Caco-2 (cell line): ENCODE data around the gene BTBD16. TPM values are rescaled to one million over a fixed set of nuclear protein-coding genes. Genes with fewer than 3 reads are reported as not detected.

ENCODE experiments used
- BruUV-seq: library from RNA; stranded (reverse); fragments of 400-500 nt; replicated peaks from 2 replicates; lab custom pipeline; 2021; lab: Mats Ljungman, UMichigan
- CTCF ChIA-PET: fragments of 300-600 bp; sonication (Branson Sonifier 250); formaldehyde crosslinking; loops from one replicate; lab custom pipeline; 2022; ENCODE audit warnings: antibody characterized with exemption; lab: Charles Lee
- POLR2A ChIA-PET: fragments of 300-600 bp; sonication (Branson Sonifier 250); formaldehyde crosslinking; loops from one replicate; lab custom pipeline; 2022; ENCODE audit warnings: antibody characterized with exemption; lab: Charles Lee
- DNase-seq, 2 experiments: peaks; one replicate each; pipeline versions ENCODE4 v3.0.0 to v3.0.0-alpha.2; 2020 to 2022
- H3K27me3 ChIP-seq: replicated peaks from 2 replicates; pipeline ENCODE4 v1.6.0; 2011; ENCODE audit warnings: low read length; ENCODE audit not compliant: control insufficient read depth, insufficient read depth
- H3K36me3 ChIP-seq: 2 replicates; pipeline ENCODE4 v1.5.1; 2011; ENCODE audit warnings: low read length; ENCODE audit not compliant: control insufficient read depth, insufficient read depth
- H3K4me1 ChIP-seq: fragments of 250-450 bp; sonication (Bioruptor Pico); 2 replicates; pipeline ENCODE4 v1.5.1; 2020; ENCODE audit warnings: mild to moderate bottlenecking
- H3K4me3 ChIP-seq: 2 replicates; pipeline ENCODE4 v1.5.1; 2011; ENCODE audit warnings: low read depth, mild to moderate bottlenecking, control low read depth, low read length
- H3K9me3 ChIP-seq: fragments of 250-450 bp; sonication (Bioruptor Pico); 2 replicates; pipeline ENCODE4 v1.5.1; 2020; ENCODE audit warnings: mild to moderate bottlenecking, moderate library complexity
- H3K27ac Mint-ChIP-seq: one replicate; pipeline ENCODE4 v1.8.0; 2022; ENCODE audit warnings: mixed read lengths; ENCODE audit not compliant: unreplicated experiment
- H3K27me3 Mint-ChIP-seq: one replicate; pipeline ENCODE4 v1.8.0; 2022; ENCODE audit warnings: mixed read lengths; ENCODE audit not compliant: insufficient read depth, unreplicated experiment
- H3K36me3 Mint-ChIP-seq: one replicate; pipeline ENCODE4 v1.8.0; 2022; ENCODE audit warnings: mild to moderate bottlenecking, mixed read lengths; ENCODE audit not compliant: insufficient read depth, unreplicated experiment
- H3K4me1 Mint-ChIP-seq: one replicate; pipeline ENCODE4 v1.8.0; 2022; ENCODE audit warnings: low read depth, mixed read lengths; ENCODE audit not compliant: unreplicated experiment
- H3K4me3 Mint-ChIP-seq: one replicate; pipeline ENCODE4 v1.8.0; 2022; ENCODE audit warnings: mild to moderate bottlenecking, moderate library complexity, mixed read lengths; ENCODE audit not compliant: unreplicated experiment
- H3K9me3 Mint-ChIP-seq: one replicate; pipeline ENCODE4 v1.8.0; 2022; ENCODE audit warnings: mixed read lengths; ENCODE audit not compliant: unreplicated experiment
- CTCF ChIP-seq, 2 experiments: fragments of 200-600 bp in 1 of 2; IDR thresholded peaks; 1 replicate in 1 of 2; 2 replicates in 1 of 2; pipeline versions ENCODE4 v1.5.1 to v1.8.0; 2011 to 2022; ENCODE audit warnings: antibody characterized with exemption in 1 of 2, control low read depth in 1 of 2, inconsistent platforms in 1 of 2, low read depth in 1 of 2, low read length in 1 of 2, mild to moderate bottlenecking in 1 of 2, moderate library complexity in 1 of 2; ENCODE audit not compliant: insufficient read depth in 1 of 2, severe bottlenecking in 1 of 2, unreplicated experiment in 1 of 2
- intact Hi-C: fragments of 100-400 bp; cut with micrococcal nuclease; formaldehyde crosslinking; loops from one replicate; pipeline ENCODE4 v1.10.0; 2022; ENCODE audit not compliant: unreplicated experiment
- total RNA-seq: library from RNA; stranded (reverse); gene quantifications from 2 replicates; pipeline ENCODE4 v1.2.3, GENCODE V29; 2022

Gene BTBD16
- total RNA-seq, 1 experiment from 2014 or later: not detected

GRCh38 chr10:122323941-122324675, 53.0 kb downstream of the BTBD16 start:
- intact Hi-C loops: no loop called here
- Histone ChIP-seq H3K4me1 (no peaks in the 10 kb centered on the region), H3K27me3 (no peaks in the 10 kb centered on the region), H3K9me3 (peaks cover 16% of the 10 kb centered on the region), H3K36me3 (no peaks in the 10 kb centered on the region), H3K4me3 (no peak overlapping the region)
- no peak for TF ChIP-seq CTCF (IDR thresholded peaks at IDR 0.05; ENCODE audit: insufficient read depth in 1 of 2, low read depth in 1 of 2, low read length in 1 of 2, severe bottlenecking in 1 of 2, unreplicated experiment in 1 of 2)
- no peak for DNase-seq
- Mint-ChIP-seq H3K36me3 (no peaks in the 10 kb centered on the region), H3K4me1 (no peaks in the 10 kb centered on the region), H3K27me3 (no peaks in the 10 kb centered on the region), H3K27ac (no peak overlapping the region), H3K9me3 (peaks cover 27% of the 10 kb centered on the region), H3K4me3 (no peak overlapping the region)
- POLR2A ChIA-PET: no interaction called here
- CTCF ChIA-PET: interaction anchor here (0.6 kb wide), 1 partner anchor 470 kb away, joined by 3 read pairs; no protein-coding TSS in a partner anchor
- no TSS peak for BruUV-seq

- H3K36me3 ChIP-seq: no peaks in the 10 kb centered on the region
- ChIA-PET CTCF (no interaction called here), POLR2A (no interaction called here)
- no peaks in the 10 kb centered on the region for H3K4me1 ChIP-seq
- peaks cover 4% of the 10 kb centered on the region for H3K9me3 ChIP-seq
- no peak for DNase-seq
- Mint-ChIP-seq H3K9me3 (peaks cover 20% of the 10 kb centered on the region), H3K27me3 (no peaks in the 10 kb centered on the region), H3K4me3 (no peak overlapping the region), H3K36me3 (no peaks in the 10 kb centered on the region), H3K4me1 (no peaks in the 10 kb centered on the region), H3K27ac (no peak overlapping the region)
- no peak for TF ChIP-seq CTCF (IDR thresholded peaks at IDR 0.05; ENCODE audit: insufficient read depth in 1 of 2, low read depth in 1 of 2, low read length in 1 of 2, severe bottlenecking in 1 of 2, unreplicated experiment in 1 of 2)
- no TSS peak for BruUV-seq
- no peaks in the 10 kb centered on the region for H3K27me3 ChIP-seq
- no peak overlapping the region for H3K4me3 ChIP-seq
- intact Hi-C loops: no loop called here
Observed at GRCh38 chr10:122325235-122325634, 54.1 kb downstream of the BTBD16 start.

GRCh38 chr10:122326385-122326784, 55.3 kb downstream of the BTBD16 start:
- intact Hi-C loops: no loop called here
- Mint-ChIP-seq H3K27ac (no peak overlapping the region), H3K9me3 (peaks cover 9% of the 10 kb centered on the region), H3K27me3 (no peaks in the 10 kb centered on the region), H3K4me1 (peaks cover 6% of the 10 kb centered on the region), H3K36me3 (no peaks in the 10 kb centered on the region), H3K4me3 (no peak overlapping the region)
- no peak for TF ChIP-seq CTCF (IDR thresholded peaks at IDR 0.05; ENCODE audit: insufficient read depth in 1 of 2, low read depth in 1 of 2, low read length in 1 of 2, severe bottlenecking in 1 of 2, unreplicated experiment in 1 of 2)
- POLR2A ChIA-PET: no interaction called here
- H3K4me3 ChIP-seq: no peak overlapping the region
- CTCF ChIA-PET: no interaction called here
- no peaks in the 10 kb centered on the region for H3K27me3 ChIP-seq
- H3K4me1 ChIP-seq: peaks cover 7% of the 10 kb centered on the region; the same call in 1 of the 2 replicates
- H3K9me3 ChIP-seq: no peaks in the 10 kb centered on the region
- no peak for DNase-seq
- no peaks in the 10 kb centered on the region for H3K36me3 ChIP-seq
- BruUV-seq: no TSS peak
